NCI-H446 treated with DMSO at 0.1 percent for 48 hours (cell line): ENCODE measurements around the gene KIAA0040.

Experiments
- DNase-seq: peaks from one replicate; lab custom pipeline; 2025; lab: John Stamatoyannopoulos, UW

KIAA0040 gene

GRCh38 chr1:175200678-175201521 is 8.3 kb upstream of the KIAA0040 start:
- DNase-seq, result no peak

DNA sequence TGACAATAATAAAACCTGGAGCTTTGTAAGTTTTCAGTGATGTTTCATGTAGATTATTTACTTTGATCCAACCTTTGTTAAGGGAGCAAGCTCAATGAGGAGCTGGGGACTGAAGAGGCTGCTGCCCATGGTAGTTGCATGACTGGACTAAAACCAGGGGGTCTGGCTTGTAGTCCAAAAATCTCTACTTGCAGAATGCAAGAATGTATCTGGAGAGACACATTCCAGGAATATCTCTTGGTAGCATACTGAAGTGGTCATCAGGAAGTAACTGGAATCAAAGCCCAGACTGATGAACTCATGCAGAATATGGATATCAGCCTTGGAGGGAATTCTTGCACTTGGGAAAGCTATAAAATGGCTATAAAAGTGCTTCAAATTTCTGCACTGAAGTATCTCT is 5.8 kb upstream of the KIAA0040 start:
- no peak for DNase-seq

GRCh38 chr1:175197531-175197930 is 5.0 kb upstream of the KIAA0040 start:
- DNase-seq, result no peak

- no peak for DNase-seq
Measured at GRCh38 chr1:175195798-175196197, 3.2 kb upstream of the KIAA0040 start.

- DNase-seq, result no peak
Measured at GRCh38 chr1:175195281-175195680, 2.7 kb upstream of the KIAA0040 start.

GRCh38 chr1:175193527-175193910 is 943 bp upstream of the KIAA0040 start:
- no peak for DNase-seq

DNA sequence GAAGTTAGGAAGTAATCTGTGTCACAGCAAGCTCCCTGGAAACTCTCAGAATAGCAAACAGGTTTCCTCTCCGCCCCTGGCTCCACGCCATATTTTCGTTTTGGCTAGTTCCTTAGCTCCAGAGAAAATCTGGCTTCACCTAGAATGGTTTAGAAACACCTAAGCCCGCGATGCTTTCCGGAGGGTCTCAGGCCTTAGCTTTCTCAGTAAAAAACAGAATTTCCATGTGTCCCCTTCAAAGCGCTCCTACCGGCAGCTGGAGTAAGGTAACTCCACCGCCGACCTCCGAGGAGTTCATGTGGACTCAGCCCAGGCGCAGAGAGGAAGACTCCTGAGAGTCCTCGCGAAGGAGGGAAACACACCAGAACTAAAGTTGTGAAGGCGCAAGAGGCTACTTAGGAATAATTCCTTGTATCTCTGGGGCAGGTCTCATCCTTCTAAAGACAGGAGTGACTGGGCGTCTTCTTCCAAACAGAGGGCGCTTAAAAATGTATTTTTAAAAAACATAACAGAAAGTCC is 406 bp downstream of the KIAA0040 start:
- no peak for DNase-seq

DNA sequence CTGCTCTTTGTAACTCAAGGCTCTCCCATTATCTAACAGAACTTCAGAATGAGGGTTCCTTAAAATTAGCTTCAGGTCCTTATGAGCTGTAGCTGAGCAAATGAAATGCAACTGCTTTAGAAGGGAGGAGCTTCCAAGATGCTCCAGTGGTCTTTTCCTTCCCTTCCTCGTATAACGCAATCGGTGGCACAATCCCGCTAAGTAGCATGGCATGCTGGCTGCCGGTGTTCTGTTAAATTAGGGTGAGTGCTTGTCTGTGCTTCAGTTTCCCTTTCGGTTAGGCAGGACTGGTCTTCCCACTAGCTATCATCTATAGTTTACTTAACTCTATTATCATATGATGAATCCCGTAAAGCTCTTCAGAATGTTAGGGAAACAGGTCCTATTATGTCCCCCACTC is 917 bp downstream of the KIAA0040 start:
- DNase-seq, result no peak

- no peak for DNase-seq
Measured at GRCh38 chr1:175188936-175189335, 3.6 kb downstream of the KIAA0040 start.

- no peak for DNase-seq
Measured at GRCh38 chr1:175186433-175187160, 6.0 kb downstream of the KIAA0040 start.

DNA sequence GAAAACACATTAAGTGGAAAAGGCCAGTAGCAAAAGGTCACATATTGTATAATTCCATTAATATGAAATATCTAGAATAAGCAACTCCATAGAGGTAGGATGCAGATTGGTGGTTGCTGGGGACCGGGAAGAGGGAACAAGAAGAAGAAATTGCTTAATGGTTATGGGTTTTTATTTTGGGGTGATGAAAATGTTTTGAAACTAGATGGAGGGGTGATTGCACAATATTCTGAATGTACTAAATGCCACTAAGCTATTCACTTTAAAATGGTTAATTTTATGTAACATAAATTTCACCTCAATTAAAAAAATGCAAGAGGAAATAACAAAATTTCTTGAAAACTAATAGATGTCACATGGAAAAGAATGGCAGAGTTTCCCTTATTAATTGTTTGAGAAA is 6.7 kb downstream of the KIAA0040 start:
- DNase-seq, result no peak

DNA sequence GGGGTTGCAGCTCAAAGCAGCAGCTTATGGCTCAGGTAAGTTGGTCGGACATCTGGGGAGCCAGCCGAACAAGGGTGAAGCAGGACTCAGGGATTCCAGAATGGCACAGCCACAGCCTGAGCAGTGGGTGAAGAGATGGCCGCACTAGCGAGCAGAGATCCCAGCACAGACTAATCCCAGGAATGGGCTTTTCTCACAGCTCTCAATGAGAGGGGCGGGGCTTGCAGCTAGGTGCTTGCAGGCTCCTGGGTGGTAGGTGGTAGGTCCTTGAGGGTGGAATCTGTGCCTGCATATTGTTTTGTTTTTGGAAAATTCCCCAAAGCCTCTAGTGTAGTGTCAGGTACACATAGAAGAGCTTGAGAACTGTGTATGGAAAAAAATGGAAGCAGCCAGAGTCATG is 9.0 kb downstream of the KIAA0040 start:
- DNase-seq, result no peak

DNA sequence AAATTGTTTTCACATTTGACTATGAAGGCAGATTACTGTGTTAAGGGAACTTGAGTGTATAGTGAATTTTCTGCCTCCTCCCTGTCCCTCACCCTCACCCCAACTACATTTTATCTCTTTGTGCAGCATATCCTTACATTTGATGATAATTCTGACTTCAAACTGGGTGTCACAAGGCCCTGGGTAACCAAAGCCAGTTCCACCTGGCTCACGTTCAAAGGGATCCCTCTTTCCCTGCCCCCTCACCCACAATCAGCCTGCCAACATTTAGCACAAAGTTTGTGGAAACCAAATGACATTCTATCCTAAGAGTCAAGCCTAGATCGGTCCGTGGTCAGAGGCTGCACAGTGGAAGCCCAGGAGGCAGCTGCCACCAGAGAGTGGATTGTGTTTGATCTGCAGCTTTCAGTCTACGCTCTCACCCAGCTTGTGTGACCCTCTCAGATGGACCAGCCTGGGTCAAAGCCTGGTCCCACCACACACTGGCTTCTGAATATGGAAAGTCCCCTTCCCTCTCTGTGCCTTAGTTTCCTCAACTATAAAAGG is 10.3 kb downstream of the KIAA0040 start:
- DNase-seq, result no peak

DNA sequence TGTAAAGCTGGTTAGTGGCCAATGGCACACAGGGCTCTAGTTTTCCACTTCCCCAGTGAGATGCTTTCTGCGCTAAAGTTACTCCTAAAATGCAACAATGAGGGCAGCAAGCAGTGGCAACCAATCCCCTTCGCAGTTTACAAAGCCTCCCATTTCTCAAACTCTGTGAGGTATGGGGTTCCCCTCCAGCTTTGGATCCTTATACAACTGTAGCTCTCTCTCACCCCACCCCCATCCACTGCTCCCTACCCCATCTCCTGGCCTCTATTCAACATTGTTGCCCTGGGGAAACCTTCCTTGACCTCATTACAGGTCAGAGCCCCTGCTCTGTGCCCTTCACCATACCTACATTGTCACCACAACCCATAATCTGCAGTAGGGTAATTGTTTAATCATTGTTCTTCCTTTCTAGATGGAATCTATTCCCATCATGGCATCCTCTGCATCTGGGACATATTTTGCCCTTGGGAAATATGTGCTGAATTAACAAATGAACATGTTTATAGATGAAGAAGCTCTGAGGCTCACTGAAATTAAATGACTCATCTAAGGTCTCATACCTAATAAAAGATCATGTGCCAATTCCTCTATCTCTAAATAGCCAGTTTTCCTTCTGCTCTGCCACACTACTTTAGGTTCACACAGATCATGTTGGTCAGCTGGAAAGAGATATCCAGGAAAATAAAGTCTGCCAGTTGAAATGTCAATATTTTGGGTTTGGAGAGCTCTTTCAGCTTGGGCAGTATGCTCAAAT is 12.6 kb downstream of the KIAA0040 start:
- no peak for DNase-seq

GRCh38 chr1:175178456-175178855 is 14.1 kb downstream of the KIAA0040 start:
- no peak for DNase-seq

DNA sequence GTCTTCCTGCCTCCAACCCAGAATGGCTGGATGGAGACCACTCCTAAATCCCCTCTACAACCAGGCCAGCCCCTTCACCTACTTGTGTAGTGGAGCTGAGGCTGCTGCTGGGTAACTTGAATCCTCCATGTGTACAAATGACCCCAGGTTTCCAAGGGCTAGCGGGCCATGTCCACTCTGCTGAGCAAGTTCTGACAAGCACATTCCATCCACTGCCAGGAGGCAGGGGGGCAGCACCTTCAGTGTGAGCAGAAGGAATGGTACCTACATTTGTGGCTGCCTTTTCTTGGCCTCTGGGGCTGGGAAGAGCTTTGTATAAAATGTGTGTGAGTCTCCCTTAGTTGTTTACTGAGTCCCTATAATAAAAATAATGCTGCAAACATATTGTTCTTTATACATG is 14.5 kb downstream of the KIAA0040 start:
- DNase-seq, result no peak

DNA sequence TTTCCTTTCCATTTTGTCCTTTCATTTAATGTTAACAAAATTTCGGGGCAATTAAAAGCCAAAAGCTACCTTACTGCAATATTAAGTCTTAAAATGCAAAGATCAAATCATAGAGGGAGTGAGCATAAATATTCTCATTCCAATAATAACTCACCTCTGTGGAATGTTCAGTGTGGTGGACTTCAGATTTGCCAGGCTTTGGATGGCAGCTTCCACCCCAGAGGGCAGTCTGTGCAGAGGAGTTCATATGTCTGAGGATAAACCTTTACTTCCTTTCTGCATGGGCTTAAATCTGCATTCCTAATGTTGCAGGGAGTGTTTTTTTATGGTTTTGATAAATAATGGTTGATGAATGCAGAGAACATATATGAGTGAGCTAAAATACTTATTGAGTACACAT is 16.3 kb downstream of the KIAA0040 start:
- DNase-seq, result no peak

DNA sequence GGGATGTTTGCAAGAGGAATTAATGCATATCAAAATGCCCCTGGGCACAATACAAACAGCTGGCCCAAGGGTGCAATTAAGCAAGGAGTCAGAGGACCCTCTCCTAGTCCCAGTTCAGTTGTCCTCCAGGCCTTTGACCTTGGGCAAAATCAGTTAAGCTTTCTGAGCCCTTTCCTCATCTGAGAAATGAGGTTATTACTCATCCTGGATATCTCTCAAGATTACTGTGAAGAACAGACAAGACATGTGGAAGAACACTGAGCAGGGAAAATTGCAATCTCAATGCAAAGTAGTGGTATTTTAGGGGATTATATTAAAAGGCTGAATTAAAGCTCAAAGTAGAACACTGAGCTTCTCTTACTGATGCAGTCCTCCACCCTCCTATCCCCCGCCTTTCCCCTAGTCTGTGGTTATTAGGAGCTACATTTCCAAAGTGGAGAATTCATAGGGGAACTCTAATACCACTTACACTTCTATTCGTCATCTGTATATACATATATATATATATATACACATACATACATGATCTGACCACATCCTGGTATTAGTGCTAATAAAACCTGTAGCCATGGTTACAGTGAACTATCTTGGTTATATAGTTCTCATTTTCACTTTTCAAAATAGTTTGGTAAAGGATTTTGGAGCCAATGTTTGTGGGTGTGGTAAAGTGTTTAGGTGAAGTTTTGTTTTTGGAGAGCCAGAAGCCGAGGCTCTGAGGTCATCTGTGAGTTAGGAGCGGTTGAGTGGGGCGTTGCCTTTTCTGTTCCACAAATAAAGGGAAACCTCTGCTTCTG is 18.1 kb downstream of the KIAA0040 start:
- DNase-seq, result no peak

GRCh38 chr1:175173531-175173930 is 19.0 kb downstream of the KIAA0040 start:
- DNase-seq, result no peak

DNA sequence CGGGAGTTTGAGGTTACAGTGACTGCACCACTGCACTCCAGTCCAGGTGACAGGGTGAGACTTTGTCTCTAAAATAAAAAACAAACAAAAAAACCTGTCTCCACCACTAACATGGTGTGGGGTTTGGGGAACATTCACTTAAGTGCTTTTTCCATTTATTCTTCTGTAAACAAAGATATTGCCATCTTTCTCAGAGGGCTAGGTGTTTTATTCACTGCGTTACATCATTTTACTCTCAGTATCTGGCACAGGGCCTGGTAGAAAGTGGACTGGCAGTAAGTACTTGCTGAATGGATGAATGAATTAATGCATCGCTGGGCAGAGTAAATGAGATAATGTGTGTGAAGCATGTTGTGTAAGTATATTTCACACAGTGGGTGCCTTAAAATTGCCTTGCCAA is 20.1 kb downstream of the KIAA0040 start:
- DNase-seq, result peak; percentile 70
